ENCODE data around the gene KCNK6.

KCNK6 gene

DNA sequence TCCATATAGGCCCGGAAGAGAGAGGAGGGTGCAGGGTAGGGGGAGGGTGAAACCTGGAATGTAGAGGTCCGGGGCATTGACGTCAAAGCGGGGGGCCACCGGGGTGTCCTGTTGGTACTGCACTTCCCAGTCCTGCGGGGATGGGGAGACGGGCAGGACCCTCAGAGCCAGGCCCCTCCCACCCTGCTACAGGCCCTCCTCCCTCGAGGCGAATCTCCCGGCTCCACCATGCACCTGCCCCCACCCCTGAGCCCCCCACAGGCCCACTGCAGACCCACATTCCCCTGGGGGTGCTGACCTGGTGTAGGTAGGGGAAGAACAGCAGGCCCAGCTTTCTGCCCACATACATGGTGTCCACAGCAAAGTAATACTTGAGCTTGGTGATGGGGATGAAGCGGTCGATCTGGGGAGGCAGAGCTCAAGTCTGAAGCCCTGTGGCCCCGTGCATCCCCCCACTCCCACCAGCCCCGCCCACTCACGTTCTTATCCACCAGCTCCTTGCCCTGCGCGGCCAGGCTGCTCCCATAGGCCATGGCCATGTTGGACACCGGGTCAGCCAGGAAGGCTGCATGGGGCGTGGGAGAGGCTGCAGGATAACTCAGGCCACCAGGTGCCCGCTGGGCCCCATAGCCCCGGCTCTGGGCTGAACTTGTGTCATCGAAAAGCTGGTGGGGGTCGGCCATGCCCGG lies 10.6 kb upstream of the KCNK6 start:
- H3K27me3 ChIP-seq (ENCODE audit: control insufficient read depth, insufficient read depth, low read length): no peaks in the 10 kb centered on the region
- no CpG with 5 or more reads among the region's 24 CpGs for WGBS (ENCODE audit: insufficient coverage, insufficient read length)
- no peak overlapping the region for H3K27ac ChIP-seq (ENCODE audit: low read length)
- no peaks in the 10 kb centered on the region for H3K9me3 ChIP-seq (ENCODE audit: control insufficient read depth, insufficient read depth, low read length)
- H3K4me3 ChIP-seq (ENCODE audit: low read length): no peak overlapping the region
- peaks cover 1% of the 10 kb centered on the region; the same call in 1 of the 2 replicates for H3K4me1 ChIP-seq (ENCODE audit: control insufficient read depth, insufficient read depth, low read length)
- DNase-seq (ENCODE audit: low read depth, low spot score): no peak
- H3K36me3 ChIP-seq (ENCODE audit: control insufficient read depth, insufficient read depth, low read length): peaks cover 8% of the 10 kb centered on the region

DNA sequence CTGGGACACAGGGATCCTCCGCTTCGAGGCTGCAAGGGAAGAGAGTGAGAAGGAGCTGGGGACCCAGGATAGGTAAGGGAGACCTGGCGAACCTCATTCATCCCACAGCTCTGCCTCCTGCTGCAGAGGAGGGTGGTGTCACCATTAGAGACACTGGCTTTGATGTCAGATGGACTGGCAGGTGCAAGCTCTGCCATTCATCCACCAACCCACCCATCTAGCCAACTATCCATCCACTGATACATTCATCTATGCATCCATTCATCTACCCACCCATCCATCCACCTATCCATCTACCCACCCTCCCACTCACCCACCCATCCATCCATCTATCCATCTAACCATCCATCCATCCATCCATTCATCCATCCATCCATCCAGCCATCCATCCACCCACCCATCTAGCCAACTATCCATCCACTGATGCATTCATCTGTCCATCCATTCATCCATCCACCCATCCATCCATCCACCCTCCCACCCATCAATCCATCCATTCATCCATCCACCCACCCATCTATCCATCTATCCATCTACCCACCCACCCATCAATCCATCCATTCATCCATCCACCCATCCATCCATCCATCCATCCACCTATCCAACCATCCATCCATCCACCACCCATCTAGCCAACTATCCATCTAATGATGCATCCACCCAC lies 9.9 kb upstream of the KCNK6 start:
- DNase-seq (ENCODE audit: low read depth, low spot score): no peak
- no CpG with 5 or more reads among the region's 3 CpGs for WGBS (ENCODE audit: insufficient coverage, insufficient read length)
- H3K9me3 ChIP-seq (ENCODE audit: control insufficient read depth, insufficient read depth, low read length): no peaks in the 10 kb centered on the region
- H3K4me1 ChIP-seq (ENCODE audit: control insufficient read depth, insufficient read depth, low read length): peaks cover 1% of the 10 kb centered on the region; the same call in 1 of the 2 replicates
- H3K27me3 ChIP-seq (ENCODE audit: control insufficient read depth, insufficient read depth, low read length): no peaks in the 10 kb centered on the region
- no peak overlapping the region for H3K27ac ChIP-seq (ENCODE audit: low read length)
- H3K36me3 ChIP-seq (ENCODE audit: control insufficient read depth, insufficient read depth, low read length): peaks cover 8% of the 10 kb centered on the region
- no peak overlapping the region for H3K4me3 ChIP-seq (ENCODE audit: low read length)

DNA sequence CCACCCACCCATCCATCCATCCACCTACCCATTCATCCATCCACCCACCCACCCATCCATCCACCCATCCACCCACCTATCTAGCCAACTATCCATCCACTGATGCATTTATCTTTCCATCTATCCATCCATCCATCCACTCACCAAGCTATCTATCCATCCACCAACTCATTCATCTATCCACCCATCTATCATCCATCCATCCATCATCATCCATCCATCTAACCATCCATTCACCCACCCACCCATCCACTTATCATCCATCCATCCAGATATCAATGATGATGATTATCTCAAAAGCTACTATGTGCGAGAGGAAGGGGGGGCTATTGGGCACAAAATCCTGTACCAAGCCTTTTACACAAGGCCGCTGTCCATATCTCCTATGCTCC lies 9.4 kb upstream of the KCNK6 start:
- Histone ChIP-seq H3K36me3 (ENCODE audit: control insufficient read depth, insufficient read depth, low read length) (peaks cover 8% of the 10 kb centered on the region), H3K27me3 (ENCODE audit: control insufficient read depth, insufficient read depth, low read length) (no peaks in the 10 kb centered on the region), H3K4me1 (ENCODE audit: control insufficient read depth, insufficient read depth, low read length) (peaks cover 1% of the 10 kb centered on the region; the same call in 1 of the 2 replicates), H3K9me3 (ENCODE audit: control insufficient read depth, insufficient read depth, low read length) (no peaks in the 10 kb centered on the region), H3K4me3 (ENCODE audit: low read length) (no peak overlapping the region), H3K27ac (ENCODE audit: low read length) (no peak overlapping the region)
- no peak for DNase-seq (ENCODE audit: low read depth, low spot score)
- no CpG with 5 or more reads among the region's 2 CpGs for WGBS (ENCODE audit: insufficient coverage, insufficient read length)

DNA sequence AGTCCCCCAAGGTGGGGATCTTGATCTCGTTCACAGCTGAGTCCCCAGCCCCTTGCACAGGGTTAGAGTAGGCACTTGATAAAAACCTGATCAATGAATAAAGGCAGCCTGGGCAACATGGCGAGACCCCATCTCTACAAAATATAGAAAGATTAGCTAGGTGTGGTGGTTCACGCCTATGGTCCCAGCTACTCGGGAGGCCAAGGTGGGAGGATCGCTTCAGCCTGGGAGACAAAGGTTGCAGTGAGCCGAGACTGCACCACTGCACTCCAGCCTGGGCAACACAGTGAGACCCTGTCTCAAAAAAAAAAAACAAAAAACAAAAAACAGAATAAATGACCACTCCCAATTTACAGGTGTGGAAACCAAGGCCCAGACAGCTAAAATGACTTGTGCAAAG lies 8.7 kb upstream of the KCNK6 start:
- no peaks in the 10 kb centered on the region for H3K9me3 ChIP-seq (ENCODE audit: control insufficient read depth, insufficient read depth, low read length)
- no peaks in the 10 kb centered on the region for H3K27me3 ChIP-seq (ENCODE audit: control insufficient read depth, insufficient read depth, low read length)
- peaks cover 8% of the 10 kb centered on the region for H3K36me3 ChIP-seq (ENCODE audit: control insufficient read depth, insufficient read depth, low read length)
- no peak overlapping the region for H3K27ac ChIP-seq (ENCODE audit: low read length)
- H3K4me1 ChIP-seq (ENCODE audit: control insufficient read depth, insufficient read depth, low read length): peaks cover 1% of the 10 kb centered on the region; the same call in 1 of the 2 replicates
- WGBS (ENCODE audit: insufficient coverage, insufficient read length): no CpG with 5 or more reads among the region's 6 CpGs
- DNase-seq (ENCODE audit: low read depth, low spot score): no peak
- H3K4me3 ChIP-seq (ENCODE audit: low read length): no peak overlapping the region

DNA sequence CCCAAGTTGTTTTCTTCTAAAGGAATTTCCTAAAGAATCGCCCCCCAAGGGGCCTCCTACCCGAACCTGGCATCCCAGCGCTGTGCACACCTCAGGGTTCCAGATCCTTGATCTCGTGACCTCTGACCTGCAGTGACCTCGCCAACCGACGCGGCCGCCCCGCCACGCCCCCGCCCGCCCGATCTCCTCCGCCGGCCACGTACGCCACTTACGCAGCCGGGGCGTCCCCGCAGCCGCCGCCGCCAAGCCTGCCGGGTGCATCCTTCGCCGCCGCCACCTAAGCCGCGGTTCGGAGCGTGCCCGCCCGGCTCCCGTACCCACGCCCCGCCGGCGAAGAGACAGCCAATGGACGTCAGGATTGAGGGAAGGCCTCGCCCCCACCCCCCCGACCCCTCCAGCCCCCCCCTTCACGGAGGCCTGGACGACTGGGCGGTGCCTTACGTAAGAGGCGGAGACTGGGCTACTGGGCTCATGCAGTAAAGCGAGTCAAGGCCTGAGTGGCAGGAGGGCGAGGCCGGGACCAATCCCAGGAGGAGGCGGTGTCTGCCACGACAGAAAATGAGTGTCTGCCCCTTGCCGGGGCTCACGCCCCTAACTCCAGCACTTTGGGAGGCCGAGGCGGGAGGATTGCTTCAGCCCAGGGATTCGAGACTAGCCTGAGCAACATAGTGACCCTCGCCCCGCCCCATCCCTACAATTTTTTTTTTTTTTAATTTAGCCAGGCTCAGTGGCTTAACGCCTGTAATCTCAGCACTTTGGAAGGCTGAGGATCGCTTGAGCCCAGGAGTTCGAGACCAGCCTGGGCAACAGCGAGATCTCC lies 3.8 kb upstream of the KCNK6 start, which contains the start of gene YIF1B:
Gene YIF1B (minus strand): TSS at position 291 of the 820 bp plus-strand sequence. CDS start 30 bp downstream, at position 261.
- H3K4me3 ChIP-seq (ENCODE audit: low read length): peak within 1 kb of the TSS; percentile 74
- H3K9me3 ChIP-seq (ENCODE audit: control insufficient read depth, insufficient read depth, low read length): no peaks in the 10 kb centered on the region
- no peak for DNase-seq (ENCODE audit: low read depth, low spot score)
- no peaks in the 10 kb centered on the region for H3K4me1 ChIP-seq (ENCODE audit: control insufficient read depth, insufficient read depth, low read length)
- peaks cover 5% of the 10 kb centered on the region; the same call in 1 of the 2 replicates for H3K27me3 ChIP-seq (ENCODE audit: control insufficient read depth, insufficient read depth, low read length)
- no peak within 1 kb of the TSS for H3K27ac ChIP-seq (ENCODE audit: low read length)
- no peaks in the 10 kb centered on the region for H3K36me3 ChIP-seq (ENCODE audit: control insufficient read depth, insufficient read depth, low read length)
- no CpG with 5 or more reads among the region's 64 CpGs for WGBS (ENCODE audit: insufficient coverage, insufficient read length)

DNA sequence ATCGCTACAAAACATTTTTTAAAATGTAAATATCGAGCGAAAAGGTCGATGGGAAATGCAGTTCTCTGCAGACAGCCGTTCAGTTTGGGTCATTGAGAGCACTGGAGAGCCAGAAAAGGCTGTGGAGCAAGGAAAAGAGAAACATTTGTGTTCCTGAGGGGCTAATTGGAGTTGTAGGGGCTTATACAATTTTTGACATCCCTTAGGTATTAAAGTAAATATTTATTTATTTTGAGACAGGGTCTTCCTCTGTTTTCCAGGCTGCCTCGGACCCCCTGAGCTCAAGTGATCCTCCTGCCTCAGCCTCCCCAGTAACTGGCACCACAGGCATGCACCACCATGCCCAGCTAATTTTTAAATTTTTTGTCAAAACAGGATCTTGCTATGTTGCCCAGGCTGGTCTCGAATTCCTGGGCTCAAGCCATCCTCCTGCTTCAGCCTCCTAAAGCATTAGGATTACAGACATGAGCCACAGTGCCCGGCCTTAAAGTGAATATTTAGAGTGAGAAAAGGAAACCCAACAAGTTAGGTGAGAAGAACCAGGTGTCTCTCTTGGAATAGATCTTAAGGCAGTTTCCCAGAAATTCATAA lies 3.1 kb upstream of the KCNK6 start:
- Histone ChIP-seq H3K9me3 (ENCODE audit: control insufficient read depth, insufficient read depth, low read length) (no peaks in the 10 kb centered on the region), H3K4me3 (ENCODE audit: low read length) (no peak overlapping the region; the same call in 1 of the 2 replicates), H3K27ac (ENCODE audit: low read length) (no peak overlapping the region), H3K36me3 (ENCODE audit: control insufficient read depth, insufficient read depth, low read length) (no peaks in the 10 kb centered on the region), H3K4me1 (ENCODE audit: control insufficient read depth, insufficient read depth, low read length) (no peaks in the 10 kb centered on the region), H3K27me3 (ENCODE audit: control insufficient read depth, insufficient read depth, low read length) (peaks cover 5% of the 10 kb centered on the region; the same call in 1 of the 2 replicates)
- WGBS (ENCODE audit: insufficient coverage, insufficient read length): no CpG with 5 or more reads among the region's 8 CpGs
- DNase-seq (ENCODE audit: low read depth, low spot score): no peak

DNA sequence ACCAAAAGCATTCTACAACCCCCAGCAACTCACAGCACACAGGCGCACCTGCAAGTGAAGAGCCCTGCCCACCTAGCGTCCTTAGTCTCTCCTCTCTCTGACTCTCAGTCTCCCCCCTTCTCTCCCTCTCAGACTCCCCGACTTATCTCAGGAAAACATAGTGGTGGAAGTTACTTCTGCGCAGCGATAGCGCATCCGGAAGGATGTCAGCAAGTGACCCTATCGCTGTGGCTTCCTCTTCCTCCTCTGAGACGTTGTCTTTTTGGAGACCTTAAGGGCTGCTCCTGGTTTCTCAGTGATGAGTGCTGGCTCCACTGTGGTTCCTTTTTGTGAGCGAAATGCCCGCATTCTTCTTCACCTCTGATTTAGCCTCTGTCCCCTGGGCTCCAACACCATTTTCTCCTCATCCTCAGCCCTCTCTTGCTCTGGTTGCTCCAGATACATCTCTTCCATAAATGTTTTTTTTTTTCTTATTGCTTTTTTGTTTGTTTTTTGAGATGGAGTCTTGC lies 2.5 kb upstream of the KCNK6 start:
- Histone ChIP-seq H3K36me3 (ENCODE audit: control insufficient read depth, insufficient read depth, low read length) (no peaks in the 10 kb centered on the region), H3K27me3 (ENCODE audit: control insufficient read depth, insufficient read depth, low read length) (peaks cover 5% of the 10 kb centered on the region; the same call in 1 of the 2 replicates), H3K4me3 (ENCODE audit: low read length) (no peak overlapping the region), H3K4me1 (ENCODE audit: control insufficient read depth, insufficient read depth, low read length) (no peaks in the 10 kb centered on the region), H3K27ac (ENCODE audit: low read length) (no peak overlapping the region), H3K9me3 (ENCODE audit: control insufficient read depth, insufficient read depth, low read length) (no peaks in the 10 kb centered on the region)
- no peak for DNase-seq (ENCODE audit: low read depth, low spot score)
- no CpG with 5 or more reads among the region's 11 CpGs for WGBS (ENCODE audit: insufficient coverage, insufficient read length)

DNA sequence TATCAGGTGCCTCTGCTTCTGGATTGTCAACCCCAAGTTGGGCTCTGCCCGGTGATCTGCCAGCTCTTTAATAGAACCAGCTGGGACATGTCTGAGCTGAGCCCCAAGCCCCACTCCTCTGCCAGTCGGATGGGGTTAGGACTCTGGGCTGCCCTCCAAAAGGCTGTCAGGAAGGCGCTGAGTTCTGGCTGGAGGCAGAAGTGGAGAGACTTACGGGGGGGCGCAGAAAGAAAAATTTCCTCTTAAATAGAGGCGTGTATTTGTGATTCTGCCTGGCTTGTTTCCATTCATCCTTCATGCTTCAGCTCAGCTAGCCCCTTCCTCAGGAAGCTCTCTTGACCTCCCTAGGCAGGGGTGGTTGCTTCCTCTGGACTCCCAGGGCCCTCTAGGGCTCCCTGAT lies 985 bp upstream of the KCNK6 start:
- Histone ChIP-seq H3K27ac (ENCODE audit: low read length) (no peak overlapping the region), H3K27me3 (ENCODE audit: control insufficient read depth, insufficient read depth, low read length) (peaks cover 5% of the 10 kb centered on the region; the same call in 1 of the 2 replicates), H3K36me3 (ENCODE audit: control insufficient read depth, insufficient read depth, low read length) (no peaks in the 10 kb centered on the region), H3K4me1 (ENCODE audit: control insufficient read depth, insufficient read depth, low read length) (no peaks in the 10 kb centered on the region), H3K4me3 (ENCODE audit: low read length) (no peak overlapping the region), H3K9me3 (ENCODE audit: control insufficient read depth, insufficient read depth, low read length) (no peaks in the 10 kb centered on the region)
- WGBS (ENCODE audit: insufficient coverage, insufficient read length): no CpG with 5 or more reads among the region's 6 CpGs
- no peak for DNase-seq (ENCODE audit: low read depth, low spot score)

DNA sequence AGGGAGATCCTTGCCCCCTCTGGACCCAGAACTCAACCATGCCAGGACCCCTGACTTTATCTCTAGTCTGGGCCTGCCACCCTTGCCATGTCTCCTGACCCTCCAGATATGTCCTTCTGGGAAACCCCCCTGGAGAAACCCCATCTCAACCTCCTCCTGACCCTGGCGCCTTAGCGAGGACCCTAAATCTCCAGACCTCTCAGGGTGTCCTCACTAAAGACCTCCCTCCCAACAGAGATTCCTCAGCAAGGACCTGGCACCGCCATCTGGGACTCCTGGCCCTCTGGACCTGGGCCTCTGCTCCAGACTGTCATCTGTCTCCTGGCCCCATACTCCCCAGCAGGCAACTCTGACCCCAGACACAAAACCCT lies 1.3 kb downstream of the KCNK6 start:
- DNase-seq (ENCODE audit: low read depth, low spot score): no peak
- H3K4me3 ChIP-seq (ENCODE audit: low read length): no peak overlapping the region
- H3K27me3 ChIP-seq (ENCODE audit: control insufficient read depth, insufficient read depth, low read length): peaks cover 5% of the 10 kb centered on the region; the same call in 1 of the 2 replicates
- no peaks in the 10 kb centered on the region for H3K36me3 ChIP-seq (ENCODE audit: control insufficient read depth, insufficient read depth, low read length)
- H3K4me1 ChIP-seq (ENCODE audit: control insufficient read depth, insufficient read depth, low read length): no peaks in the 10 kb centered on the region
- H3K27ac ChIP-seq (ENCODE audit: low read length): no peak overlapping the region
- H3K9me3 ChIP-seq (ENCODE audit: control insufficient read depth, insufficient read depth, low read length): no peaks in the 10 kb centered on the region
- WGBS (ENCODE audit: insufficient coverage, insufficient read length): no CpG with 5 or more reads among the region's 3 CpGs
